Measurements from ENCODE around the gene DNAJB14. TPM values are rescaled to one million over a fixed set of nuclear protein-coding genes. Genes with fewer than 3 reads are reported as not detected.

Gene DNAJB14
- total and polyA plus RNA-seq, 2 donors (not counting 1 experiment from before 2014, with no cell fraction given): 14.4 to 64.9 TPM

GRCh38 chr4:99983289-99983943 is 37.0 kb upstream of the DNAJB14 start:
- no peaks in the 10 kb centered on the region for H4K20me1 ChIP-seq (ENCODE audit: control insufficient read depth, insufficient read depth, low read length, poor library complexity, severe bottlenecking)
- ChIA-PET POLR2A (interaction anchor here (0.6 kb wide), 1 partner anchor 191 kb away, joined by 3 read pairs; no protein-coding TSS in a partner anchor), CTCF (no interaction called here)
- no peaks in the 10 kb centered on the region for H3K9me3 ChIP-seq (ENCODE audit: control extremely low read depth in 1 of 3, control insufficient read depth in 2 of 3, insufficient read depth in 1 of 3, low read length in 2 of 3)
- no peaks in the 10 kb centered on the region for H3K79me2 ChIP-seq (ENCODE audit: control insufficient read depth, insufficient read depth, low read length)
- TF ChIP-seq EZH2 (IDR thresholded peaks at IDR 0.05; ENCODE audit: borderline replicate concordance, insufficient read depth, low read depth, low read length, poor library complexity, severe bottlenecking): no peak
- TF ChIP-seq CTCF (IDR thresholded peaks at IDR 0.05): no peak
- ATAC-seq (ENCODE audit: low read depth) (no peak), DNase-seq (no peak)
- H3K4me1 ChIP-seq (ENCODE audit: control insufficient read depth in 2 of 2, insufficient read depth in 2 of 2, low read length in 2 of 2): no peaks in the 10 kb centered on the region
- H2AFZ ChIP-seq (ENCODE audit: insufficient read depth, low read depth, low read length, poor library complexity, severe bottlenecking): no peak overlapping the region
- intact Hi-C loops (cut with micrococcal nuclease): no loop called here
- no peaks in the 10 kb centered on the region for H3K27me3 ChIP-seq (replicated peaks in 1 of 4; ENCODE audit: control extremely low read depth in 1 of 4, control insufficient read depth in 3 of 4, insufficient read depth in 4 of 4, low read length in 3 of 4)
- no peak overlapping the region for H3K27ac ChIP-seq (ENCODE audit: low read length in 2 of 2)
- H3K4me1 Mint-ChIP-seq: no peaks in the 10 kb centered on the region
- H3K4me3 Mint-ChIP-seq: no peak overlapping the region
- H3K9ac ChIP-seq (ENCODE audit: low read length): no peak overlapping the region
- H3K27ac Mint-ChIP-seq: no peak overlapping the region
- no peak overlapping the region for H3K4me2 ChIP-seq (replicated peaks; ENCODE audit: low read depth, low read length, poor library complexity, severe bottlenecking)
- H3K36me3 ChIP-seq (replicated peaks in 1 of 2; ENCODE audit: control extremely low read depth in 1 of 2, control insufficient read depth in 1 of 2, extremely low read depth in 1 of 2, insufficient read depth in 2 of 2, low read length in 1 of 2): no peaks in the 10 kb centered on the region
- no peaks in the 10 kb centered on the region for H3K9me3 Mint-ChIP-seq (ENCODE audit: insufficient read depth)
- peaks cover 11% of the 10 kb centered on the region for H3K27me3 Mint-ChIP-seq
- H3K4me3 ChIP-seq (ENCODE audit: control extremely low read depth in 1 of 5, extremely low read depth in 1 of 5, insufficient read depth in 1 of 5, low read depth in 2 of 5, low read length in 4 of 5): no peak overlapping the region
- no CpG with 5 or more reads among the region's 4 CpGs for WGBS (ENCODE audit: insufficient coverage)

GRCh38 chr4:99979872-99980271 is 33.5 kb upstream of the DNAJB14 start:
- CTCF ChIA-PET: interaction anchor here (1.4 kb wide), 1 partner anchor 18 kb away, joined by 3 read pairs; no protein-coding TSS in a partner anchor
- Histone ChIP-seq H4K20me1 (ENCODE audit: control insufficient read depth, insufficient read depth, low read length, poor library complexity, severe bottlenecking) (no peaks in the 10 kb centered on the region), H3K36me3 (replicated peaks in 1 of 2; ENCODE audit: control extremely low read depth in 1 of 2, control insufficient read depth in 1 of 2, extremely low read depth in 1 of 2, insufficient read depth in 2 of 2, low read length in 1 of 2) (no peaks in the 10 kb centered on the region), H2AFZ (ENCODE audit: insufficient read depth, low read depth, low read length, poor library complexity, severe bottlenecking) (no peak overlapping the region), H3K9ac (ENCODE audit: low read length) (no peak overlapping the region), H3K27ac (ENCODE audit: low read length in 2 of 2) (no peak overlapping the region), H3K9me3 (ENCODE audit: control extremely low read depth in 1 of 3, control insufficient read depth in 2 of 3, insufficient read depth in 1 of 3, low read length in 2 of 3) (no peaks in the 10 kb centered on the region), H3K4me1 (ENCODE audit: control insufficient read depth in 2 of 2, insufficient read depth in 2 of 2, low read length in 2 of 2) (no peaks in the 10 kb centered on the region), H3K79me2 (ENCODE audit: control insufficient read depth, insufficient read depth, low read length) (no peaks in the 10 kb centered on the region), H3K27me3 (replicated peaks in 1 of 4; ENCODE audit: control extremely low read depth in 1 of 4, control insufficient read depth in 3 of 4, insufficient read depth in 4 of 4, low read length in 3 of 4) (no peaks in the 10 kb centered on the region), H3K4me3 (ENCODE audit: control extremely low read depth in 1 of 5, extremely low read depth in 1 of 5, insufficient read depth in 1 of 5, low read depth in 2 of 5, low read length in 4 of 5) (no peak overlapping the region), H3K4me2 (replicated peaks; ENCODE audit: low read depth, low read length, poor library complexity, severe bottlenecking) (no peak overlapping the region)
- no peak overlapping the region for H3K27ac Mint-ChIP-seq
- H3K4me3 Mint-ChIP-seq: no peak overlapping the region
- DNase-seq (no peak), ATAC-seq (ENCODE audit: low read depth) (no peak)
- intact Hi-C loops (cut with micrococcal nuclease): no loop called here
- no peaks in the 10 kb centered on the region for H3K4me1 Mint-ChIP-seq
- H3K27me3 Mint-ChIP-seq: peaks cover 6% of the 10 kb centered on the region
- peaks cover 1% of the 10 kb centered on the region for H3K9me3 Mint-ChIP-seq (ENCODE audit: insufficient read depth)
- TF ChIP-seq EZH2 (IDR thresholded peaks at IDR 0.05; ENCODE audit: borderline replicate concordance, insufficient read depth, low read depth, low read length, poor library complexity, severe bottlenecking) (no peak), CTCF (IDR thresholded peaks at IDR 0.05) (no peak)
- POLR2A ChIA-PET: no interaction called here
